GM19455 (cell line): ENCODE measurements around the gene APP.

ENCODE experiments used
- ATAC-seq: cut with Tn5 transposase; IDR thresholded peaks from one replicate; pipeline ENCODE4 v1.9.1; 2021; ENCODE audit not compliant: unreplicated experiment

The APP gene

DNA sequence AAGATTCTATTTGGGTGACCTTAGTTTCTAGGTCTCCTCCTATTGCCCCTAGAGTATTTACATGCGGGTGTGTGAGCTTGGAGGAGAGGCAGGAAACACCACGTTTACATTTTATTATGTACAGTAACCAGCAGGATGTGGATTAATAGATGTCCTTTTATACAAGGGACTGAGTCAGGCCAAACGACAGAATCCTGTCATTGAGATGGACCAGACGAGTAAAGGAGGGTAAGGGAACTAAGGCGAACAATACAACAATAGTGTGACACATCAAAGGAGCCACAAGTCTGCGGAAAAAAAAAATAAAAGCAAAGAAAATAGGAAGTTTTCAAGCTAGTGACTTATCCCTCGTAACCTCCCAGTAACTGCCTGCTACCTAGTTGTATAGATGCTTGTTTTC, 284.7 kb downstream of the APP start:
- ATAC-seq, result no peak

DNA sequence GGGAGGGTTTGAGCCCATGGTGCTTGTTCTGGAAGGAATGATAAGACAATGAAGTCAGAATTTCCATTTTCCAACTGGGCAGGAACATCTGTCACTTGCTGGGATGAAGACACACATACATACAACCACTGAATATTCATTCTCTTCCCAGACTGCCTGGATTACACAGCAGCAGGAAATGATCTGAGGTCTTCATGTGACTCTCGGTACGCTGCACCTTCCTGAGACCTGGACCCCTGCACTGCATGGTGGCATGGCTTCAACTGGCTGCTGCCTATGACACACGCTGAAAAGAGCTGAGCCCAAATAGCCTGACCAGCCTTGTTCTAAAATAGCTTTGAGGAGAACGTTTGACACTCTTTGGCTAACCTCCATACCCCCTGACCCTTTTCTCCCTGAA, 285.2 kb downstream of the APP start:
- no peak for ATAC-seq

DNA sequence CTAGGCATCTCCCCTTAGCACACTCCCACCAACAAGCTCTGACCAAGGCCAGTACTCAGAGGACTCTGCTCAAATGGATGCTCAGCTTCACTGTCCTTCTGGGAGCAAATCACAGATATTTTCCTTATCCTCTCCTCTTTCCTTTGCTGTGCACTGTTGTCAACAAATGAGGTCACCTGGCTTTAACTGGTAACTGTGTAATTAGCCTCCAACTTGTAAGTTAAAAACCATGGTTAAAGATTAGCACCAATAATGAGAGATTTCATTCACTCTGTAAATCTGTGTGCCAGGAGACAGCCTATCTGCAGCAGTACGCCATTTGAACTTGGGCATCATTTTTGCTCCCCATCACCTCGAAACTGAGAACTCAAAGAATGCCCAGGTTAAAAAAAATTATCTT, 286.3 kb downstream of the APP start:
- no peak for ATAC-seq

DNA sequence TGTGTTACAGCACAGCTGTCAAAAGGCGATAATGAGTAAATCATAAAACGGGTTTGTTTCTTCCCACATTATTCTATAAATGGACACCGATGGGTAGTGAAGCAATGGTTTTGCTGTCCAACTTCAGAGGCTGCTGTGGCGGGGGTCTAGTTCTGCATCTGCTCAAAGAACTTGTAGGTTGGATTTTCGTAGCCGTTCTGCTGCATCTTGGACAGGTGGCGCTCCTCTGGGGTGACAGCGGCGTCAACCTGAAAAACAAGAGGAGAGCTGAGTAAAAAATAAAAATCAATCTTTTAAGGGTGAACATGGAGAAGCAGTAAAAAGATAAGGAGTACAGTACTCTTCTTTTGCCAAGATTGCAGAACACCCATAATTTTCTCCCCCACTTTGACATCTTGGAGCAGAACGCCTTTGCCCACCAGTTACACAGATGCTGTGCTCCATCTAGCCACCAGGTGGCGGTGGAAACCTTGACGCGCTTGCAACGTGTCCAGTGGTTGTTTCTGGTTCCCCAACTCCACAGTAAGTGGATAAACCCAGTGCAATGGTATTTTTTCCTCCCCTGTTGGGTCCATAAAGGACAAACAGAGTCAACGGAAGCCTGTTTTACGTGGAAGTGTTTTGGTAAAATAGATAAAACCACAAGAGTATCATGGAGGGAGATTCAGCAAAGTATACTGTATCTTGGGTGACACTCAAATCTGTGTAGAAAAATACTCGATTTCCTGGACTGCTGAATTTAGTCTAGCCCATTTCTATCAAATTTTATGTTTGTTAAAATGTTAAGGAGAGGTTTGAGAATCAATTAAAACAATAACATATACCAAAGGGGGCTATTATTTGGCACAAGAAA, 288.8 kb downstream of the APP start:
- ATAC-seq, result peak; percentile 89

DNA sequence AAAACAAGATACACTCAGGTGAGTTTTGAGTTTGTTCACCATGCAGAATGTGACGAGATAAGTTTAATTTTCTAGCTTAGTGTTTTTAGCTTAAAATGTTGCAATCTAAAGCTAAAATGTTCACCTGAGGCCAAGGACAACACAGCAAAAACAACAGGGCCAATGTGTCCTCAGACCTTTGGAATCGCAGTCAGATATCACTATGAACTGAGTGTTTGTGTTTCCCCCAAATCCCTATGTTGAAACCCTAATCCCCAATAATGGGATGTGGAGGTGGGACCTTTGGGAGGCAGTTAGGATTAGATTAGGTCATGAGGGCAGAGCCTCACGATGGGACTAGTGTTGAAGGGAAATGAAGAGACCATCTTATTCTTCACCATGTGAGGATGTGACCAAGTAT, 291.4 kb downstream of the APP start:
- ATAC-seq, result no peak

DNA sequence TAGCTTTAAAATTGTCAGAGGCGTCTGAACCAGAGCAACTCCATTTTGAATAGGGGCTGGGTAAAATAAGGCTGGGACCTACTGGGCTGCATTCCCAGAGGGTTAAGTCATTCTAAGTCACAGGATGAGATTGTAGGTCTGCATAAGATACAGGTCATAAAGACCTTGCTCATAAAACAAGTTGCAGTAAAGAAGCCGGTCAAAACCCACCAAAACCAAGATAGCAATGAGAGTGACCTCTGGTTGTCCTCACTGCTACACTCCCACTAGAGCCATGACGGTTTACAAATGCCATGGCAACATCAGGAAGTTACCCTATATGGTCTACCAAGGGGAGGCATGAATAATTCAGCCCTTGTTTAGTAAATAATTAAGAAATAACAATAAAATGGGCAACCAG, 292.2 kb downstream of the APP start:
- no peak for ATAC-seq

DNA sequence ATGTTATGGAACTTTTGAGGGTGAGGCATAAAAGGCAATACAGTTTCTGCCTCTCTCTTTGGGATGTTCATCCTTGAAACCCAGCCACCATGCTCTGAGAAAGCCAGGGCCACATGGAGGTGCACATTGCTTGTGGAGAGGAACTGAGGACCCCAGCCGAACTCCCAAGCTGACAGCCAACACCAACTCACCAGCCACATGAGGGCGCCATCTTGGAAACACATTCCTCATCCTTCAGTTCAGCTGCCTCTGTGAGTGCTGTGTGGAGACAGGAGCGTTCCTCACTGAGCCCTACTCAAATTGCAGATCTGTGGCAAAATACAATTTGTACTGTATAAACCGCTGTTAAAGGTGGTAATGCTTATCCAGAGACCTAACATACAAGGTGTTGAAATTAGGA, 298.3 kb downstream of the APP start:
- ATAC-seq, result no peak

DNA sequence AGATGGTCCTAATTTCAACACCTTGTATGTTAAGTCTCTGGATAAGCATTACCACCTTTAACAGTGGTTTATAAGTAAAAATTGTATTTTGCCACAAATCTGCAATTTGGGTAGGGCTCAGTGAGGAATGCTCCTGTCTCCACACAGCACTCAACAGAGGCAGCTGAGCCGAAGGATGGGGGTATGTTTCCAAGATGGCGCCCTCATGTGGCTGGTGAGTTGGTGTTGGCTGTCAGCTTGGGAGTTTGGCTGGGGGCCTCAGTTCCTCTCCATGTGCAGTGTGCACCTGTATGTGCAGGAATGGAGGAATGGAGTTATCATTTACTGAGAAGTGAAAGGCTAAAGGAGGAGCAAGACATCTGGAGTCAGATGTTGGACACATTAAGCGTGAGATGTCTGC, 299.0 kb downstream of the APP start:
- no peak for ATAC-seq

DNA sequence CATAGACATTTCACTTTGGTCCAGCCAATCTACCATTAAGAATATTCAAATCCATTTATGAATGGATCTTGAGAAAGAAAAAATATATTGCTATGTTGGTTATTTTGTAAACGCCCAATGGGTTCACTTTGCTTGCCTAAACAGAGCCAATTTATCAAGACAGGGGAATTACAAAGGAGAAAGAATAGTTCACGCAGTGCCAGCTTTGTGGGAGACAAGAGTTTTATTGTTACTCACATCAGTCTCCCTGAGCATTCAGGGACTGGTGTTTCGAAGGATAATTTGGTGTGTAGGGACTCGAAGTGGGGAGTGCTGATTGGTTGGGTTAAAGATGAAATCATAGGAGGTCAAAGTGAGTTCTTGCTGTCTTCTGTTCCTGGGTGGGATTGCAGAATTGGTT, 300.5 kb downstream of the APP start:
- ATAC-seq, result no peak

DNA sequence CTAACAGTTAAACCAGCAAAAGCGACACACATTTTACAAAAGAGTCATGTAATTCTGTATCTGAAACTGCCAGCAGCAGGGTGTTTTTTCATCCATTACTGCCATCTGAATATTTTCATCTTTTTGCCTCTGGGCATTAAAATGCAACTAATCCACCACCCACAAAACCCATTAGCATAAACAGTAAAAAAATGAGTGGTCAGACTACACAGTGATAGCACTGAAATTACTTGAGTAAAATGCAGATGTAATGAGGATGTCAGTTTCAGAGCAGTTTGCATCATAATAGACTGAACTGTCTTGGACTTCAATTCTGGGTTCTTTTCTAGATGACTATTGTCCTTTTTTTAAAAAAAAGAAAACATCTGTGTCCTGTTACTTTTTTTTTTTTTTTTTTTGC, 303.5 kb downstream of the APP start:
- ATAC-seq, result no peak

DNA sequence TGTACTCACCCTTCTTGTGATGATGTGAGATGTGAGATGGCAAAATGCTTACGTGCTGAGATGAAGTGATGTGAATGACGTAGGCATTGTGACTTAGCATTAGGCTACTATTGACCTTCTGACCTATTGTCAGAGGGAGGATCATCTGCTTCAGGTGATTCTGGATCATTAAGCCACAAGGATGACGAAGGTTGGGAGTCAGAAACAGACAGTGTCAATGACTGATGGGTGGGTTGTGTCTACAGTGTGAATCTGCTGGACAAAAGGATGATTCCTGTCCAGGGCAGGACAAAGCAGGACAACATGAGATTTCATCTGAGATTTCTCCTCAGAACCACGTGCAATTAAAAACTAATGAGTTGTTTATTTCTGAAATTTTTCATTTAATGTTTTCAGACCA, 306.8 kb downstream of the APP start:
- no peak for ATAC-seq

DNA sequence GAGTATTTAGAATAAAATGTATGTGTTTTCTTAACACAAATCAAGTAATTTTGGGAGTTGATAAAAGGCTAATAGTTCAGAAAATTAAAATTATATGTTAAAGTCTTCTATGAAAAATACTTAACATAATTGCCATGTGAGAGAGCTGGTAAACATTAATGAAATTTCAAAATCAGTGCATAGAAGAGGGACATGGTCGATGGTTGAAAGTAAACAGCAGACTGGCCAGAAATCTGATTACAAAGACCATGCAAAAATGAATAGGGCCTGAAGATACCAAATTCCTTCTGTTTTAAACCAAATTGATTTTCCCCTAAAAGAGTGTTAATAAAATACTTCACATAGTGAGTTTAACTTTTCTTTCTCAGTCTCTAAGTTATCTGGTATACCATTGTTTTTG, 307.5 kb downstream of the APP start:
- no peak for ATAC-seq

DNA sequence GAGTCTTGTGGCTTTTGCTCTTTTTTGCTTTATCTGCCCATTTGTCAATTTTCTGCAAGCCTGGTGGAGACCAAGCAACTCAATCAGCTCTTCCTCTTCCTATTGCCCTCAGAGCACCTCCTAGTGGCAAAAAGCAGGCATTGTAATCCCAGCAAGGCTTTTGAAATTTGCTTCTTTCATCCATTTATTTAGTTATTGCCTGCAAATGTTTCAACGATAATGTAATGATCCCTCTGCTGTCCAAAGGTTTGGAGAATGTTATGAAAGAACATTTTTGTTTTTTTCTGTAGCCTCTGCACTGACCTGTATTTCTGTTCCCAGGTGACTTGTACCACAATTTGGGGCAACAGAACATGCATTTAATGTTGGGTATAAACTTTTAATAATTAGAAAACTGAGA, 308.0 kb downstream of the APP start:
- ATAC-seq, result peak; percentile 71

DNA sequence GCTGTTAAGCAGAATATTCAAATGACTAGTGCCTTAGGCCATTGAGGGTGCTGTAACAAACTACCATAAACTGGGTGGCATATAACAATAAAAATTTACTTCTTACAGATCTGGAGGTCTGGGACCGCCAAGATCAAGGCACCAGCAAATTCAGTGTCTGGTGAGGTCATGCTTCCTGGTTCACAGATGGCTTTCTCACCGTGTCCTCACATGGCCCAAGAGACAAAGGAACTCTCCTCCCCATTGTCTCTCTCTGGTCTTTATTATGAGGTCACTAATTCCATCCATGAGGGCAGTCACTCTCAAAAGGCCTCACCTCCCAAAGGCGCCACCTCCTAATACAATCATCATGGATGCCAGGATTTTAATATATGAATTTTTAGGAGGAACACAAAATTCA, 308.5 kb downstream of the APP start:
- no peak for ATAC-seq

DNA sequence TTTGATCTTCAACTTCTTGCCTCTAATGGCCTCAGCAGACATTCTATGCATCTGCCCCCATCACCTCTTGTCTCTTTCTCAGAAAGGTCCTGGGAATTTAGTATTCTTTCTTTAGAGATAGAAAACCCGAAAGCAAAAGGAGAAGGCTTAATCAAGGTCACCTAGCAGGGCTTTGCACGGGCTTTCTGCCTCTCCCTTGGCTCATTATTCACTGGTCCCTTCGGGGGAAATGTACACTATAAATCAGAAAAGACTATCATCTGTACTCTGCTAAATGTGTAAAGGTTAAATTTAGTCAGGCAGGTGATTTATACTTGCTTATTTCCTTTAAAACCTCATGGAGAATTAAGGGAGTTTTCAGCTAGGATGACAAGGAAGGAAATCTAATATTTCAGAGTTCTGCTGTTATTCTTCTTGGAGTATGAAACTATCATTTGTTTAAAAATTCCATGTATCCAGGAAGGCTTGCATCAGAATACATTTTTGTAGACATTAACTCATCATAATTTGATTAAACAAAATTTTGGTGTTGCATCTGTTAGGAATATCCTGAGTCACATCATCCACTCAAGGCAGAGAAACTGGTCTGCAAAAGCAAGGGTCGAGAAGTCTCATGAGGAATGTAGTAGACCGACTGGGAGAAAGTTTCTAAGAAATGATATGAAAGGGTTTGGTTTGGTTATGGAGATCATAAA, 311.2 kb downstream of the APP start:
- ATAC-seq, result no peak

DNA sequence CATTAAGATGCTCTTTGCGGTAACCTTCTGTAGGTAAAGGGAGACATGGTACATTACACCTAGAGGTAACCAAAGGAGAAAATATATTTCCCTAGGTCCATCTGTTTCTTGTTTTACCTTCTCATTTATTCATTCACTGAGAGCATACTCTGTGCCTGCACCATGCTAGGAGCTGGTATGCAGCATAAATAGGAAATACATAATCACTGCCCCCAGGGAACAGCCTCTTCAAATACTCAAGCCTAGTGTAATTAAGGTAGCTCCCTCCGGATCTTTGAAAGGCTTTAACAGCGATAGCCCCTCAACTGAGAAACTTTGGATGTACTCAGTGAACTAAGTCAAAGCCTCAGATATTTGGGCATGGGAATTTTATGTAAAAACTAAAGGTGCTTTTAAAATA, 312.2 kb downstream of the APP start:
- ATAC-seq, result no peak

DNA sequence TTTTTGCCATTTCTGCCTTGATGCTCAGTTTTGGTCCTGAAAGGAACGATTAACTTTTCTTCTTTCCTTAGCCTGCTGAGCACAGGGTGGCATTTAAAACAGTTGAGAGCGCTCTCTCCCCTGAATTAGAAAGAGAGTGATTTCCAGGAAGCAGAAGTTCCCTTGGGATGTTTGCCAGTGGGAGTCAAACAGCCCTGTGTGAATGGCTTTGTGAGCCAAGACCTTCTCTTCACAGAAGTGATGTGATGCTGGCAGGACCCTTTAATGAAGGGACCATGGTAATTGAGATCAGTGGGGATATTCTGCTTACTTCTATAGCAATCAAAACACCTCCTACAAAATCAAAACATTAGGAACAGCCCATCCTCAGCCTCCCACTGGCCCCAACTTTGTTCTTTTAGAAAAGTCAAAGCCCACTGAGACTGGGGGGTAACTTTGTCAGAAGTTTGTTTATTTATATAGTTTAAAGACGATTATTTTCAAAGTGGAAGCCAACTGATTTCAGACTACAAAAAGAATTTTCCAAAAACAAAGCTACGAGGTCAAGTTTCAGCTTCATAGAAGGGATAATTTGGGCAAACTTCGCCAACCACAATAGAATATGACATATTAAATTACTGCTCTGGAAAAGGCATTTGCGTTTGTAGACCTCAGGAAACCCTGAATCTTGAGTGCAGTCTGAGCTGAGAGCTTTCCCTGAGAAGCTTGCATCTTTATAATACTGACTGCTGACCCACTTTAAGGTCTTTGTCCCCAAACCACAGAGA, 313.1 kb downstream of the APP start:
- no peak for ATAC-seq

DNA sequence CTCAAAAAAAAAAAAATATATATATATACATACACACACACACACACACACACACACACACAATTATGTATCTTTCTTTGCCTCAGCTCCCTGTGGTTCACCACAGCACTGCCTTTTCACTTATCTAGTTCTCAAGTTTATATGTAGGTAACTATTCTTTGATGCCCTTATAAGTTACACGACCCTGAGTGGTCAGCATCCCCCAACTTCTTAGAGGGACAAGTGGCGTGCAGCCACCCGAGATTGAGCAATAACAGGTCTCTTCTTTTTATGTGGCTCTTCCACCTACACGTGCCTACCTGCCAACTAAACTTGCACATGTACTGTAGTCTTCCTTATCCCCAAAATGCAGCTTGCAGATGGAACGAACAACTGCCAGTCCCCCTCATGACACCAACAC, 315.0 kb downstream of the APP start:
- ATAC-seq, result no peak

DNA sequence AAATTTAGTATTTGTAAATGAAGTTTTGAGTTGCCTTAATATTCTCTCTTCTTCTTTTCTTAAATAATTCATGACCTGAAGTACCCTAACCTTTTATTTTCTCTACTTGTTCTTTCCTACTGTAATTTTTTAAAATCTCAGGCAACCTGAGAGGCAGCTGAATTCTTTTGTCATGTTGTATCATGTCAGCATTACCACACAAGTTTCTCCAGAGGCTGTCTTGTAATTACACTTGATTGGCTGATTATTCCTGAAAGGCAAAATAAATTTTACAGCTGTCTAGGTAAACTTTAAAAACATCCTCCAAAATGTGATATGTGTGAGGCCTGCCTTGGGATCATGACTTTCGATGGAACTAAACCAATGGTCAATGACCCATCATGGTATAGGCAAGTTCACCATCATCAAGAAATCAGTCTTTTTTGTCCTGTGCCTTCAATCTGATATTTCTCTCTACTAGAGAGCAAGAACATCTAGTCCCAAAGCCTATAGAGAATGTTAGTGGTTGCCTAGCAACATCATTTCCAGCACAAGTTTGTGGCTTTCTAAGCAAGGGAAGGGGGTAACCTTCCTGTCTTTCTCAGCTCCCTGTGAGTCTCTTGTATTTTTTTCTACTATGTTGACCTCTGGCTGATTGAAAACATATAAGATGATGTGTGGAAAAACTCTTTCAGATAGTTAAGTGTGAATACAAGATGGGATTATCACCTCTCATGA, 320.3 kb downstream of the APP start:
- no peak for ATAC-seq

DNA sequence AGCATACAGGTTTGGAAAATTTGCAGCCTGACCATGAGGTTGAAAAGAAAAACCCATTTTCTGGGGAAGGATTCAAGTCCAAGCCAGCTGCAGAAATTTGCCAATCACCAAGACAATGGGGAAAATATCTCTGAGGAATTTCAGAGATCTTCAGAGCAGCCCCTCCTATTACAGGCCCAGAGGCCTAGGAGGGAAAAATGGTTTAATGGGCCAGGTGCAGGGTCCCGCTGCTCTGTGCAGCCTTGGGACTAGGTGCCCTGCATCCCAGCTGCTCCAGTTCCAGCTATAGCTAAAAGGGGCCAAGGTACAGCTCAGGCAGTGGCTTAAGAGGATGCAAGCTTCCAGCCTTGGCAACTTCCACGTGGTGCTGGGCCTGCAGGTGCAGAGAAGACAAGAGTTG, 322.3 kb downstream of the APP start:
- no peak for ATAC-seq

DNA sequence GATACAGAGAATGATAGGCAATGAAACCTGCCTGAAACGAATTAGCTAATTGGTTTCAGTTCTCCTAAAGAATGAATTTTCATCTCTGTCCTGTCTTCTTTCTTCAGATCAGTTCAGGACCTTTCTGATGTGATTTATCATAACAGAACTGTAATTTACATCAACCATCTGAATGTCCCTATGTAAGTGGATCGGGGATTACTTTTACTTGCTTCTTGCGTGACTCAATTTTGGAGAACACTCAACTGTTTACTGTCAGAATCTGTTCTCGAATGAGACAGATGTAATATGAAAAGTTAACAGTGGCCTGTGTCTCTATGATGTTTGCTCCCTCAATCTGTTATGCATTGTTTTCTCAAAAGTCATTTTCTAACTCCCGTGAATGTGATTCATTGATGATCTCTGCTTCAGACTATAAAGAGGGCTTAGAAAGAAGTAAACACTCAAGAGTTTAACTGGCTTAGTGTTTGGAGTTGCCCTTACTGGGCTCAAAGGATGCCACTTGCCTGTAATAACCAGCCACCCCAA, 324.8 kb downstream of the APP start:
- ATAC-seq, result no peak
